SK-N-SH (cell line): ENCODE measurements around the gene BTBD16. TPM values are rescaled to one million over a fixed set of nuclear protein-coding genes. Genes with fewer than 3 reads are reported as not detected.

Experiments
- CTCF ChIA-PET: fragments of 300-600, 350-600 bp; formaldehyde crosslinking; extraction: SDS; loops from one replicate; lab custom pipeline; 2021; lab: Yijun Ruan, JAX
- POLR2A ChIA-PET: fragments of 350-600 bp; sonication (Branson Sonifier 250); formaldehyde crosslinking; extraction: SDS; loops from one replicate; lab custom pipeline; 2020; ENCODE audit warnings: antibody characterized with exemption, inconsistent platforms; lab: Yijun Ruan, JAX
- DNase-seq: peaks from one replicate; pipeline ENCODE4 v3.0.0; 2012
- H2AFZ ChIP-seq: fragments of 200-600 bp; sonication (generic); 2 replicates; pipeline ENCODE4 v1.8.1; 2016; ENCODE audit warnings: antibody characterized with exemption, mild to moderate bottlenecking, low read depth
- H3F3A ChIP-seq: fragments of 200-600 bp; sonication (generic); replicated peaks from 2 replicates; pipeline ENCODE3; 2016; ENCODE audit warnings: antibody characterized with exemption, mild to moderate bottlenecking; ENCODE audit not compliant: insufficient read depth
- H3K27ac ChIP-seq, 2 experiments: fragments of 200-500 bp in 1 of 2; fragments of 200-600 bp in 1 of 2; sonication (Bioruptor generic) in 1 of 2; sonication (generic), shearing (Covaris generic) in 1 of 2; 2 replicates each; pipeline versions ENCODE4 v1.5.1 to v1.6.1; 2014 to 2016; ENCODE audit warnings: low read depth in 2 of 2, inconsistent platforms in 1 of 2, low read length in 1 of 2, mild to moderate bottlenecking in 1 of 2, mixed read lengths in 1 of 2
- H3K27me3 ChIP-seq: fragments of 200-600 bp; sonication (generic), shearing (Covaris generic); 2 replicates; pipeline ENCODE4 v1.6.1; 2016; ENCODE audit warnings: mixed run types; ENCODE audit not compliant: insufficient read depth
- H3K36me3 ChIP-seq, 2 experiments: fragments of 200-500 bp in 1 of 2; fragments of 200-600 bp in 1 of 2; sonication (Bioruptor generic) in 1 of 2; sonication (generic) in 1 of 2; replicated peaks in 1 of 2; 2 replicates each; pipeline versions ENCODE3 to v1.5.1; 2014 to 2016; ENCODE audit warnings: low read length in 1 of 2, mild to moderate bottlenecking in 1 of 2; ENCODE audit not compliant: insufficient read depth in 2 of 2, control insufficient read depth in 1 of 2
- H3K4me1 ChIP-seq, 2 experiments: fragments of 200-500 bp in 1 of 2; fragments of 200-600 bp in 1 of 2; sonication (Bioruptor generic) in 1 of 2; sonication (generic), shearing (Covaris generic) in 1 of 2; 2 replicates each; pipeline versions ENCODE4 v1.5.1 to v1.6.1; 2014 to 2016; ENCODE audit warnings: low read depth in 1 of 2, low read length in 1 of 2, mixed run types in 1 of 2; ENCODE audit not compliant: insufficient read depth in 2 of 2, control insufficient read depth in 1 of 2
- H3K4me2 ChIP-seq: fragments of 200-600 bp; sonication (generic), shearing (Covaris generic); 2 replicates; pipeline ENCODE4 v1.6.1; 2017; ENCODE audit warnings: mixed run types
- H3K4me3 ChIP-seq, 2 experiments: fragments of 200-500 bp in 1 of 2; fragments of 200-600 bp in 1 of 2; sonication (Bioruptor generic) in 1 of 2; sonication (generic), shearing (Covaris generic) in 1 of 2; 2 replicates each; pipeline versions ENCODE4 v1.5.1 to v1.8.1; 2014 to 2016; ENCODE audit warnings: low read depth in 2 of 2, inconsistent platforms in 1 of 2, low read length in 1 of 2, mild to moderate bottlenecking in 1 of 2, mixed read lengths in 1 of 2, moderate library complexity in 1 of 2
- H3K79me2 ChIP-seq: fragments of 200-600 bp; sonication (generic); 2 replicates; pipeline ENCODE4 v1.8.1; 2017; ENCODE audit warnings: mild to moderate bottlenecking; ENCODE audit not compliant: insufficient read depth
- H3K9ac ChIP-seq: fragments of 200-600 bp; sonication (generic); 2 replicates; pipeline ENCODE4 v1.6.1; 2017; ENCODE audit warnings: mixed run types
- H3K9me2 ChIP-seq: fragments of 200-600 bp; sonication (generic); 2 replicates; pipeline ENCODE4 v1.6.1; 2017; ENCODE audit warnings: mixed run types
- H3K9me3 ChIP-seq: fragments of 200-600 bp; sonication (generic); 2 replicates; pipeline ENCODE4 v1.6.1; 2017; ENCODE audit warnings: mixed run types, mild to moderate bottlenecking, moderate library complexity
- H4K20me1 ChIP-seq: fragments of 200-600 bp; sonication (generic); 2 replicates; pipeline ENCODE4 v1.6.1; 2017; ENCODE audit warnings: mild to moderate bottlenecking, mixed run types; ENCODE audit not compliant: insufficient read depth
- ELF1 ChIP-seq: IDR thresholded peaks from 2 replicates; pipeline ENCODE4 v1.4.0; 2012
- EZH2phosphoT487 ChIP-seq: fragments of 200-600 bp; sonication (generic); IDR thresholded peaks from 2 replicates; pipeline ENCODE4 v1.6.1; 2017; ENCODE audit warnings: low read depth, mixed run types, mild to moderate bottlenecking, antibody characterized with exemption, moderate library complexity, borderline replicate concordance
- GABPA ChIP-seq: IDR thresholded peaks from 2 replicates; pipeline ENCODE4 v1.4.0; 2012; ENCODE audit warnings: low read depth, mild to moderate bottlenecking
- MEF2A ChIP-seq: IDR thresholded peaks from 2 replicates; pipeline ENCODE4 v1.4.0; 2012; ENCODE audit warnings: low read depth, borderline replicate concordance
- NFIC ChIP-seq: IDR thresholded peaks from 2 replicates; pipeline ENCODE4 v1.4.0; 2012; ENCODE audit warnings: borderline replicate concordance
- NRF1 ChIP-seq: IDR thresholded peaks from 2 replicates; pipeline ENCODE4 v1.6.1; 2012; ENCODE audit warnings: low read depth, mild to moderate bottlenecking, low read length
- RCOR1 ChIP-seq: fragments of 150-350 bp; IDR thresholded peaks from 2 replicates; pipeline ENCODE4 v1.6.1; 2017; ENCODE audit warnings: antibody characterized with exemption, low read length
- RFX5 ChIP-seq: IDR thresholded peaks from 2 replicates; pipeline ENCODE4 v1.6.1; 2012; ENCODE audit warnings: mild to moderate bottlenecking, improper control_type of control experiment, low read length
- TAF1 ChIP-seq: IDR thresholded peaks from 2 replicates; pipeline ENCODE4 v1.6.1; 2012; ENCODE audit warnings: low read depth, mild to moderate bottlenecking, low read length, moderate library complexity, borderline replicate concordance
- TCF12 ChIP-seq: IDR thresholded peaks from 2 replicates; pipeline ENCODE4 v1.4.0; 2012
- WGBS: methylation state at CpG from one replicate; pipeline ENCODE4 v1.1.6; 2017; ENCODE audit warnings: low lambda C conversion rate; 5-methylcytosine and 5-hydroxymethylcytosine counted together
- polyA plus RNA-seq, 3 experiments: library from polyadenylated mRNA; depleted of rRNA; stranded (reverse); fragments of >200 nt; gene quantifications; 2 replicates each; pipeline ENCODE4 v1.2.3, GENCODE V29; 2012
- TF ChIP-seq, protein P1 (sequence below): IDR thresholded peaks from 2 replicates; pipeline ENCODE4 v1.6.1; 2012; ENCODE audit warnings: mild to moderate bottlenecking, low read depth, low read length, moderate library complexity
- TF ChIP-seq, protein P2 (sequence below): fragments of 150-350 bp; IDR thresholded peaks from 2 replicates; pipeline ENCODE4 v1.6.1; 2016; ENCODE audit warnings: mild to moderate bottlenecking, low read depth, low read length
- TF ChIP-seq, protein P3 (sequence below): IDR thresholded peaks from 2 replicates; pipeline ENCODE4; 2012
- TF ChIP-seq, protein P4 (sequence below): IDR thresholded peaks from 2 replicates; pipeline ENCODE4 v1.4.0; 2012; ENCODE audit warnings: low read depth, borderline replicate concordance

BTBD16 gene
- 0.03 TPM in 1 of 2 replicates, not detected in the other for polyA plus RNA-seq (2012; rRNA removed)
- 0.03 and 0.08 TPM in 2 replicates for polyA plus RNA-seq (2012; cell fraction: cytosol; rRNA removed)
- polyA plus RNA-seq (2012; cell fraction: nucleus; rRNA removed): 0.02 TPM in 1 of 2 replicates, not detected in the other

DNA sequence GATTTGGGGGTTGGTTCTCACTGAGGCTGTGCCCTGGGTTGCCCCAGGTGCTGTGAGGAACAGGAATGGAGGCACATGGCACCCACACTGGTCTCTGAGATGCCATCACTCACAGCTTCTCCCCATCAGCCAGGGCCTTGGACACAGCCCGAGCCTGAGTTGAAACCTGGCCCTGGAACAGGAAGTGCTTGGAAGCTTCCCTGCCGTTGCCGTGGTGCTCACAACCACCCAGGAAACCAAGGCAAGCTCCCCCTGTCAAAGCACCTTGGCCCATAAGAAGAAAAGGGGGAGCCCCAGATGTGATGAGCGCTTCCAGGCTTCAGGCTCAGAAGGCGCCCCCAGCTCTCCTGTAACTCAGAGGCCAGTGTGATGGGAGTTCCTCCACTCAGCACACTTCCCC, at the start of gene BTBD16:
TSS of gene BTBD16 (plus strand) at position 221 of the 400 bp plus-strand sequence. CDS start 3,786 bp downstream, outside the sequence.
- H3K36me3 ChIP-seq: peaks cover 0 to 3% of the 10 kb centered on the region in 2 experiments
- no peaks in the 10 kb centered on the region for H3K9me3 ChIP-seq
- H3K4me1 ChIP-seq: no peaks in the 10 kb centered on the region; a peak in 1 of 4 replicates
- no peak within 1 kb of the TSS for H3K4me3 ChIP-seq
- no peak within 1 kb of the TSS for H2AFZ ChIP-seq
- no peaks in the 10 kb centered on the region for H3K9me2 ChIP-seq
- H3K27me3 ChIP-seq: no peaks in the 10 kb centered on the region
- no peak for TF ChIP-seq MEF2A
- TF ChIP-seq ELF1: no peak
- TF ChIP-seq, protein P1, sequence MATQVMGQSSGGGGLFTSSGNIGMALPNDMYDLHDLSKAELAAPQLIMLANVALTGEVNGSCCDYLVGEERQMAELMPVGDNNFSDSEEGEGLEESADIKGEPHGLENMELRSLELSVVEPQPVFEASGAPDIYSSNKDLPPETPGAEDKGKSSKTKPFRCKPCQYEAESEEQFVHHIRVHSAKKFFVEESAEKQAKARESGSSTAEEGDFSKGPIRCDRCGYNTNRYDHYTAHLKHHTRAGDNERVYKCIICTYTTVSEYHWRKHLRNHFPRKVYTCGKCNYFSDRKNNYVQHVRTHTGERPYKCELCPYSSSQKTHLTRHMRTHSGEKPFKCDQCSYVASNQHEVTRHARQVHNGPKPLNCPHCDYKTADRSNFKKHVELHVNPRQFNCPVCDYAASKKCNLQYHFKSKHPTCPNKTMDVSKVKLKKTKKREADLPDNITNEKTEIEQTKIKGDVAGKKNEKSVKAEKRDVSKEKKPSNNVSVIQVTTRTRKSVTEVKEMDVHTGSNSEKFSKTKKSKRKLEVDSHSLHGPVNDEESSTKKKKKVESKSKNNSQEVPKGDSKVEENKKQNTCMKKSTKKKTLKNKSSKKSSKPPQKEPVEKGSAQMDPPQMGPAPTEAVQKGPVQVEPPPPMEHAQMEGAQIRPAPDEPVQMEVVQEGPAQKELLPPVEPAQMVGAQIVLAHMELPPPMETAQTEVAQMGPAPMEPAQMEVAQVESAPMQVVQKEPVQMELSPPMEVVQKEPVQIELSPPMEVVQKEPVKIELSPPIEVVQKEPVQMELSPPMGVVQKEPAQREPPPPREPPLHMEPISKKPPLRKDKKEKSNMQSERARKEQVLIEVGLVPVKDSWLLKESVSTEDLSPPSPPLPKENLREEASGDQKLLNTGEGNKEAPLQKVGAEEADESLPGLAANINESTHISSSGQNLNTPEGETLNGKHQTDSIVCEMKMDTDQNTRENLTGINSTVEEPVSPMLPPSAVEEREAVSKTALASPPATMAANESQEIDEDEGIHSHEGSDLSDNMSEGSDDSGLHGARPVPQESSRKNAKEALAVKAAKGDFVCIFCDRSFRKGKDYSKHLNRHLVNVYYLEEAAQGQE: no peak
- no peak for TF ChIP-seq TAF1
- no peak for TF ChIP-seq RFX5
- no peak for TF ChIP-seq TCF12
- H3K4me2 ChIP-seq: no peak within 1 kb of the TSS
- 92% methylated on average over 4 of the region's 5 CpGs for WGBS
- H4K20me1 ChIP-seq: no peaks in the 10 kb centered on the region
- H3K9ac ChIP-seq: no peak within 1 kb of the TSS
- DNase-seq: no peak
- CTCF ChIA-PET: interaction anchor here (1.6 kb wide), 1 partner anchor 13 kb away, joined by 3 read pairs; no protein-coding TSS in a partner anchor
- no peaks in the 10 kb centered on the region for H3K79me2 ChIP-seq
- H3K27ac ChIP-seq: no peak within 1 kb of the TSS
- POLR2A ChIA-PET: interaction anchor here (0.8 to 1.5 kb wide), 2 partner anchors 13 to 25 kb away, joined by 3 read pairs; no protein-coding TSS in a partner anchor
- H3F3A ChIP-seq: no peaks in the 10 kb centered on the region

DNA sequence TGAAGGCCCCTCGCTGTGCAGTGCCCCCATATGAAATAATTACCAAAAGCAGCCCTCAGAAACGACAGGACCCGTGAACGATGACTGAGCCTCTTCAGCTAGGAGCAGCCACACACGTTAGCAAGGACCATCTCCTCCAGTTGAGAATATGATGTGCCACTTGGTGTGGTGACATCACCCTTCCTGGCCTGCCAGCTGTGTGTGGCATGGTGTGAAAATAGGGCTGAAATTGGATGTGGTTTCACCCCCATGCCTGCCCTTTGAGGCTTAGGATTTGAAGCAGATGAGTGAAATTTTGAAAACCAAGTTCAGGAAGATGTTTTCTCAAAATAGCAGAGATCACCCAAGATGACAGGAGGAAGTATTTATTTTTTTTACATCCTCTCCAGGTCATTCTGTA, 49.1 kb upstream of the BTBD16 start:
- 95% methylated on average over 4 of the region's 5 CpGs for WGBS
- no peaks in the 10 kb centered on the region for H3K9me3 ChIP-seq
- no peak overlapping the region for H2AFZ ChIP-seq
- H3K9ac ChIP-seq: no peak overlapping the region
- H3K79me2 ChIP-seq: no peaks in the 10 kb centered on the region
- TF ChIP-seq, protein P2, sequence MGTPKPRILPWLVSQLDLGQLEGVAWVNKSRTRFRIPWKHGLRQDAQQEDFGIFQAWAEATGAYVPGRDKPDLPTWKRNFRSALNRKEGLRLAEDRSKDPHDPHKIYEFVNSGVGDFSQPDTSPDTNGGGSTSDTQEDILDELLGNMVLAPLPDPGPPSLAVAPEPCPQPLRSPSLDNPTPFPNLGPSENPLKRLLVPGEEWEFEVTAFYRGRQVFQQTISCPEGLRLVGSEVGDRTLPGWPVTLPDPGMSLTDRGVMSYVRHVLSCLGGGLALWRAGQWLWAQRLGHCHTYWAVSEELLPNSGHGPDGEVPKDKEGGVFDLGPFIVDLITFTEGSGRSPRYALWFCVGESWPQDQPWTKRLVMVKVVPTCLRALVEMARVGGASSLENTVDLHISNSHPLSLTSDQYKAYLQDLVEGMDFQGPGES: no peak
- TF ChIP-seq RCOR1: no peak
- TF ChIP-seq NFIC: no peak
- no peak for TF ChIP-seq EZH2phosphoT487
- no peak for TF ChIP-seq GABPA
- TF ChIP-seq NRF1: no peak
- TF ChIP-seq, protein P3, sequence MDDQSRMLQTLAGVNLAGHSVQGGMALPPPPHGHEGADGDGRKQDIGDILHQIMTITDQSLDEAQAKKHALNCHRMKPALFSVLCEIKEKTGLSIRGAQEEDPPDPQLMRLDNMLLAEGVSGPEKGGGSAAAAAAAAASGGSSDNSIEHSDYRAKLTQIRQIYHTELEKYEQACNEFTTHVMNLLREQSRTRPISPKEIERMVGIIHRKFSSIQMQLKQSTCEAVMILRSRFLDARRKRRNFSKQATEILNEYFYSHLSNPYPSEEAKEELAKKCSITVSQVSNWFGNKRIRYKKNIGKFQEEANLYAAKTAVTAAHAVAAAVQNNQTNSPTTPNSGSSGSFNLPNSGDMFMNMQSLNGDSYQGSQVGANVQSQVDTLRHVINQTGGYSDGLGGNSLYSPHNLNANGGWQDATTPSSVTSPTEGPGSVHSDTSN: no peak
- TF ChIP-seq, protein P4, sequence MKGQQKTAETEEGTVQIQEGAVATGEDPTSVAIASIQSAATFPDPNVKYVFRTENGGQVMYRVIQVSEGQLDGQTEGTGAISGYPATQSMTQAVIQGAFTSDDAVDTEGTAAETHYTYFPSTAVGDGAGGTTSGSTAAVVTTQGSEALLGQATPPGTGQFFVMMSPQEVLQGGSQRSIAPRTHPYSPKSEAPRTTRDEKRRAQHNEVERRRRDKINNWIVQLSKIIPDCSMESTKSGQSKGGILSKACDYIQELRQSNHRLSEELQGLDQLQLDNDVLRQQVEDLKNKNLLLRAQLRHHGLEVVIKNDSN: no peak
- no peaks in the 10 kb centered on the region for H3K9me2 ChIP-seq
- POLR2A ChIA-PET: no interaction called here
- CTCF ChIA-PET: interaction anchor here (2.5 kb wide), 1 partner anchor 46 kb away, joined by 9 read pairs; no protein-coding TSS in a partner anchor
- H3F3A ChIP-seq: no peaks in the 10 kb centered on the region
- no peak for DNase-seq
- no peaks in the 10 kb centered on the region for H3K27me3 ChIP-seq
- no peak overlapping the region for H3K4me2 ChIP-seq
- no peak overlapping the region for H3K4me3 ChIP-seq
- no peak overlapping the region for H3K27ac ChIP-seq
- no peaks in the 10 kb centered on the region; a peak in 1 of 4 replicates for H3K4me1 ChIP-seq
- H4K20me1 ChIP-seq: no peaks in the 10 kb centered on the region
- H3K36me3 ChIP-seq: peaks cover 0 to 29% of the 10 kb centered on the region in 2 experiments
